K562 (cell line): Measurements from ENCODE around the gene SYNJ2. TPM values are rescaled to one million over a fixed set of nuclear protein-coding genes. Genes with fewer than 3 reads are reported as not detected.

Source experiments
- ATAC-seq: fragments of 200-7000 bp; cut with Tn5 transposase; 3 replicates; pipeline ENCODE4 v1.9.1; 2020; ENCODE audit warnings: moderate library complexity
- BruUV-seq: library from RNA; stranded (reverse); fragments of 400-500 nt; replicated peaks from 2 replicates; lab custom pipeline; 2021; lab: Mats Ljungman, UMichigan
- CTCF ChIA-PET: fragments of 300-600 bp; formaldehyde crosslinking; extraction: SDS; loops from one replicate; lab custom pipeline; 2021; ENCODE audit warnings: low intra/inter-chr PET ratio; lab: Yijun Ruan, JAX
- POLR2A ChIA-PET: fragments of 300-600, 350-650 bp; sonication (Branson Sonifier 250); formaldehyde crosslinking; extraction: SDS; loops from one replicate; lab custom pipeline; 2021; ENCODE audit warnings: antibody characterized with exemption, inconsistent platforms; lab: Yijun Ruan, JAX
- DNase-seq, 4 experiments: peaks; one replicate each; pipeline versions ENCODE4 v3.0.0 to v3.0.0-alpha.2; 2011 to 2018; ENCODE audit warnings: low spot score in 3 of 4, mixed read lengths in 3 of 4; ENCODE audit errors: extremely low read depth in 1 of 4
- FAIRE-seq: peaks from 2 replicates; lab custom pipeline; 2011; peaks lifted over from hg19 to GRCh38; lab: Jason Lieb, UNC
- H2AFZ ChIP-seq: 2 replicates; pipeline ENCODE4 v1.6.0; 2011; ENCODE audit warnings: low read depth, low read length, control low read depth, inconsistent platforms
- H3K27ac ChIP-seq: fragments of 200-600 bp; 3 replicates; pipeline ENCODE4 v1.8.0; 2011; ENCODE audit warnings: low read depth, mild to moderate bottlenecking, control low read depth, inconsistent platforms, low read length, moderate library complexity, mixed read lengths; ENCODE audit errors: extremely low read depth
- H3K27me3 ChIP-seq, 2 experiments: fragments of 300-600 bp in 1 of 2; 2 replicates in 1 of 2; 3 replicates in 1 of 2; pipeline versions ENCODE4 v1.6.0 to v1.8.0; 2011; ENCODE audit warnings: inconsistent platforms in 2 of 2, low read length in 2 of 2, mild to moderate bottlenecking in 1 of 2, mixed read lengths in 1 of 2, moderate library complexity in 1 of 2; ENCODE audit not compliant: control insufficient read depth in 2 of 2, insufficient read depth in 2 of 2
- H3K36me3 ChIP-seq: fragments of 300-600 bp; 3 replicates; pipeline ENCODE4 v1.8.0; 2011; ENCODE audit warnings: mild to moderate bottlenecking, low read length, inconsistent platforms; ENCODE audit not compliant: control insufficient read depth, insufficient read depth
- H3K4me1 ChIP-seq, 2 experiments: fragments of 200-600 bp in 1 of 2; replicated peaks in 1 of 2; 2 replicates in 1 of 2; 3 replicates in 1 of 2; pipeline versions ENCODE4 v1.5.1 to v1.8.0; 2011; ENCODE audit warnings: inconsistent platforms in 2 of 2, low read length in 2 of 2, mild to moderate bottlenecking in 1 of 2, mixed read lengths in 1 of 2, moderate library complexity in 1 of 2; ENCODE audit not compliant: control insufficient read depth in 2 of 2, insufficient read depth in 2 of 2
- H3K4me2 ChIP-seq: 2 replicates; pipeline ENCODE4 v1.6.1; 2011; ENCODE audit warnings: low read length, control low read depth, inconsistent platforms, mixed read lengths; ENCODE audit not compliant: insufficient read depth
- H3K4me3 ChIP-seq: fragments of 200-600 bp; sonication (generic), shearing (Covaris generic); 2 replicates; pipeline ENCODE4 v1.5.1; 2016; ENCODE audit warnings: control low read depth, inconsistent platforms
- H3K79me2 ChIP-seq: fragments of 200-600 bp; 3 replicates; pipeline ENCODE4 v1.8.0; 2011; ENCODE audit warnings: low read length, inconsistent platforms; ENCODE audit not compliant: control insufficient read depth, insufficient read depth
- H3K9ac ChIP-seq, 2 experiments: 2 replicates each; pipeline versions ENCODE4 v1.6.0 to v1.6.1; 2011; ENCODE audit warnings: low read depth in 2 of 2, low read length in 2 of 2, control low read depth in 1 of 2, inconsistent platforms in 1 of 2, mild to moderate bottlenecking in 1 of 2, mixed read lengths in 1 of 2; ENCODE audit not compliant: insufficient read depth in 1 of 2
- H3K9me1 ChIP-seq: one replicate; pipeline ENCODE4 v1.6.0; 2011; ENCODE audit warnings: inconsistent platforms, mild to moderate bottlenecking, low read length, moderate library complexity; ENCODE audit not compliant: control insufficient read depth, insufficient read depth
- H3K9me3 ChIP-seq: replicated peaks from 2 replicates; pipeline ENCODE4 v1.5.1; 2011; ENCODE audit warnings: low read depth, low read length, inconsistent platforms; ENCODE audit not compliant: control insufficient read depth, insufficient read depth
- H4K20me1 ChIP-seq: replicated peaks from 2 replicates; pipeline ENCODE4 v1.6.1; 2011; ENCODE audit warnings: low read length, inconsistent platforms, mixed read lengths; ENCODE audit not compliant: control insufficient read depth, insufficient read depth
- CREM ChIP-seq: IDR thresholded peaks from 2 replicates; pipeline ENCODE4 v1.6.1; 2014; ENCODE audit warnings: antibody characterized with exemption, low read depth
- ETV1 ChIP-seq: fragments of 450-650 bp; conservative IDR thresholded peaks from 2 replicates; pipeline ENCODE4 v1.6.1; 2016; ENCODE audit warnings: missing genetic modification characterization, control low read depth, low read depth, missing compliant biosample characterization
- FOXA3 ChIP-seq, 2 experiments: fragments of 450-650 bp in 1 of 2; sonication (generic) in 1 of 2; formaldehyde crosslinking; IDR thresholded peaks in 1 of 2; conservative IDR thresholded peaks in 1 of 2; 2 replicates each; pipeline versions ENCODE4 v1.4.0 to v1.8.0; 2020 to 2022; ENCODE audit warnings: mild to moderate bottlenecking in 2 of 2, missing genetic modification reagents in 1 of 2
- GTF2F1 ChIP-seq: IDR thresholded peaks from 2 replicates; pipeline ENCODE4 v1.6.1; 2011; ENCODE audit warnings: low read depth, low read length, improper control_type of control experiment
- NONO ChIP-seq, 2 experiments: fragments of 200-400 bp in 1 of 2; fragments of 450-650 bp in 1 of 2; formaldehyde crosslinking in 1 of 2; IDR thresholded peaks; 2 replicates each; pipeline ENCODE4 v1.6.1; 2017; ENCODE audit warnings: low read depth in 2 of 2, mild to moderate bottlenecking in 2 of 2, moderate library complexity in 2 of 2, low read length in 1 of 2
- PHF8 ChIP-seq: fragments of 200-600 bp; sonication (generic); IDR thresholded peaks from 2 replicates; pipeline ENCODE4 v1.6.1; 2012; ENCODE audit warnings: mixed run types, mild to moderate bottlenecking, inconsistent platforms, low read length, moderate library complexity, borderline replicate concordance
- POLR2G ChIP-seq: fragments of 200-400 bp; formaldehyde crosslinking; IDR thresholded peaks from 2 replicates; pipeline ENCODE4 v1.6.1; 2017; ENCODE audit warnings: low read depth, mild to moderate bottlenecking, antibody characterized with exemption, low read length, moderate library complexity
- RBM22 ChIP-seq: fragments of 200-400 bp; formaldehyde crosslinking; IDR thresholded peaks from 2 replicates; pipeline ENCODE4 v1.6.1; 2018; ENCODE audit warnings: low read length, low read depth; ENCODE audit not compliant: poor library complexity, severe bottlenecking
- SP2 ChIP-seq: IDR thresholded peaks from 2 replicates; pipeline ENCODE4 v1.6.1; 2011; ENCODE audit warnings: mild to moderate bottlenecking, low read depth, low read length, moderate library complexity; ENCODE audit not compliant: poor library complexity, severe bottlenecking; ENCODE audit errors: extremely low read depth
- ZC3H8 ChIP-seq: fragments of 450-650 bp; IDR thresholded peaks from 2 replicates; pipeline ENCODE4 v1.6.1; 2017
- ZNF324 ChIP-seq: fragments of 250-450 bp; sonication (Bioruptor Pico); IDR thresholded peaks from 2 replicates; pipeline ENCODE4 v1.4.0; 2020; ENCODE audit warnings: mild to moderate bottlenecking
- ZSCAN29 ChIP-seq: fragments of 450-650 bp; IDR thresholded peaks from 2 replicates; pipeline ENCODE4 v1.6.1; 2017
- WGBS: fragments of 100-300 bp; shearing (Covaris generic); methylation state at CpG from one replicate; pipeline ENCODE4 v1.1.6; 2016; ENCODE audit warnings: low coverage, mixed read lengths; ENCODE audit not compliant: insufficient coverage; ENCODE audit errors: missing lambda C conversion rate; 5-methylcytosine and 5-hydroxymethylcytosine counted together
- in situ Hi-C: fragments of 300-500 bp; cut with MboI; formaldehyde crosslinking; loops from 4 replicates; pipeline ENCODE4 v1.15.0; 2018; ENCODE audit warnings: inconsistent platforms, mixed read lengths
- intact Hi-C: fragments of 100-400 bp; cut with micrococcal nuclease; formaldehyde crosslinking; loops from 2 replicates; pipeline ENCODE4 v1.14.2; 2022
- polyA plus RNA-seq, 8 experiments: library from polyadenylated mRNA; depleted of rRNA in 4 of 8; stranded (reverse) in 5 of 8; unstranded in 3 of 8; fragments of >200 nt; fragmentation: Nextera tagmentation in 2 of 8; fragmentation: Illumina TruSeq in 1 of 8; extraction: Ambion mirVana in 2 of 8; extraction: Trizol in 1 of 8; gene quantifications; 2 replicates each; pipeline versions ENCODE4 v1.2.1 to v1.2.3, GENCODE V29; 2011 to 2014; ENCODE audit warnings: inconsistent platforms in 1 of 8, missing spikeins in 1 of 8
- total RNA-seq, 7 experiments: library from RNA; depleted of rRNA in 6 of 7; stranded (reverse); fragments of >200 nt in 6 of 7; fragmentation: Illumina TruSeq in 2 of 7; extraction: Trizol in 2 of 7; gene quantifications; 2 replicates each; pipeline versions ENCODE4 v1.2.1 to v1.2.3, GENCODE V29; 2011 to 2021; ENCODE audit warnings: low replicate concordance in 1 of 7
- TF ChIP-seq, protein P1 (sequence below): sonication (generic); formaldehyde crosslinking; IDR thresholded peaks from 2 replicates; pipeline ENCODE4 v1.8.1; 2023; ENCODE audit warnings: mild to moderate bottlenecking, missing genetic modification reagents
- TF ChIP-seq, protein P2 (sequence below): fragments of 250-450 bp; sonication (Bioruptor Pico); IDR thresholded peaks from 2 replicates; pipeline ENCODE4 v1.8.0; 2021; ENCODE audit warnings: moderate library complexity, mild to moderate bottlenecking, inconsistent platforms
- TF ChIP-seq, protein P3 (sequence below): fragments of 250-450 bp; sonication (Bioruptor Pico); IDR thresholded peaks from 2 replicates; pipeline ENCODE4 v1.5.0; 2021; ENCODE audit warnings: mild to moderate bottlenecking, borderline replicate concordance

The SYNJ2 gene
- total and polyA plus RNA-seq, 9 of the 15 experiments (the other 6 are each of a cell fraction or from before 2014, with no cell fraction given): 3.0 to 27.7 (median 17.8) TPM

DNA sequence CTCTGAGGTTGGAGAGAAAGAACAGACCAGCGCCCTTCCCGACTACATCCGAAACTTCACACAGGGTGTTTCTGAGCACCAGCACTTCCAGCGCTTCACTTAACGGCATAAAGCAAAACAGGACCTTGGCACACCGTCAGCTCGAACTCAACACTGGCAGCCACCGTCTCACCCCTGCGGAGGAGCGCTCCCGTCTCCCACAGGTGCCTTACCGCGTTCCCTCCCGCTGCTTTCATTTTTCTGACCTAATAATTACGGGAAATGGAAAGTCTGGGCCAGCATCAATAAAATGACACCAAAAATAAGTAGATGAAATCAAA lies 37.7 kb upstream of the SYNJ2 start:
- H3K4me3 ChIP-seq: no peak overlapping the region
- FAIRE-seq: no peak
- H2AFZ ChIP-seq: no peak overlapping the region
- H3K79me2 ChIP-seq: no peaks in the 10 kb centered on the region
- intact Hi-C loops: loop anchor here (10.0 kb wide), 1 partner anchor 629 kb away; no protein-coding TSS in a partner anchor
- no peak for DNase-seq
- no TSS peak for BruUV-seq
- peaks cover 72% of the 10 kb centered on the region for H3K36me3 ChIP-seq
- POLR2A ChIA-PET: interaction anchor here (0.6 kb wide), 1 partner anchor 137 kb away, joined by 3 read pairs; no protein-coding TSS in a partner anchor
- ATAC-seq: no peak
- H3K27me3 ChIP-seq: no peaks in the 10 kb centered on the region
- TF ChIP-seq RBM22: peak; percentile 63
- TF ChIP-seq ETV1 (tag): no peak
- TF ChIP-seq, protein P1, sequence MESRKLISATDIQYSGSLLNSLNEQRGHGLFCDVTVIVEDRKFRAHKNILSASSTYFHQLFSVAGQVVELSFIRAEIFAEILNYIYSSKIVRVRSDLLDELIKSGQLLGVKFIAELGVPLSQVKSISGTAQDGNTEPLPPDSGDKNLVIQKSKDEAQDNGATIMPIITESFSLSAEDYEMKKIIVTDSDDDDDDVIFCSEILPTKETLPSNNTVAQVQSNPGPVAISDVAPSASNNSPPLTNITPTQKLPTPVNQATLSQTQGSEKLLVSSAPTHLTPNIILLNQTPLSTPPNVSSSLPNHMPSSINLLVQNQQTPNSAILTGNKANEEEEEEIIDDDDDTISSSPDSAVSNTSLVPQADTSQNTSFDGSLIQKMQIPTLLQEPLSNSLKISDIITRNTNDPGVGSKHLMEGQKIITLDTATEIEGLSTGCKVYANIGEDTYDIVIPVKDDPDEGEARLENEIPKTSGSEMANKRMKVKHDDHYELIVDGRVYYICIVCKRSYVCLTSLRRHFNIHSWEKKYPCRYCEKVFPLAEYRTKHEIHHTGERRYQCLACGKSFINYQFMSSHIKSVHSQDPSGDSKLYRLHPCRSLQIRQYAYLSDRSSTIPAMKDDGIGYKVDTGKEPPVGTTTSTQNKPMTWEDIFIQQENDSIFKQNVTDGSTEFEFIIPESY (CRISPR knock-in tag): peak; percentile 83
- TF ChIP-seq ZC3H8: no peak
- TF ChIP-seq, protein P2, sequence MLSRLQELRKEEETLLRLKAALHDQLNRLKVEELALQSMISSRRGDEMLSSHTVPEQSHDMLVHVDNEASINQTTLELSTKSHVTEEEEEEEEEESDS (CRISPR knock-in tag): no peak
- TF ChIP-seq POLR2G: 0 out of 2 replicates have a peak, but pooled peaks have one; percentile 5
- TF ChIP-seq FOXA3 (CRISPR knock-in tag; conservative IDR thresholded peaks at IDR 0.05 in 1 of 2, IDR thresholded peaks at IDR 0.05 in 1 of 2): no peak
- TF ChIP-seq NONO (IDR thresholded peaks at IDR 0.05; ENCODE audit: low read depth in 2 of 2, low read length in 1 of 2): no peak
- TF ChIP-seq GTF2F1: no peak
- TF ChIP-seq ZSCAN29: no peak
- no peak for TF ChIP-seq CREM
- TF ChIP-seq, protein P3, sequence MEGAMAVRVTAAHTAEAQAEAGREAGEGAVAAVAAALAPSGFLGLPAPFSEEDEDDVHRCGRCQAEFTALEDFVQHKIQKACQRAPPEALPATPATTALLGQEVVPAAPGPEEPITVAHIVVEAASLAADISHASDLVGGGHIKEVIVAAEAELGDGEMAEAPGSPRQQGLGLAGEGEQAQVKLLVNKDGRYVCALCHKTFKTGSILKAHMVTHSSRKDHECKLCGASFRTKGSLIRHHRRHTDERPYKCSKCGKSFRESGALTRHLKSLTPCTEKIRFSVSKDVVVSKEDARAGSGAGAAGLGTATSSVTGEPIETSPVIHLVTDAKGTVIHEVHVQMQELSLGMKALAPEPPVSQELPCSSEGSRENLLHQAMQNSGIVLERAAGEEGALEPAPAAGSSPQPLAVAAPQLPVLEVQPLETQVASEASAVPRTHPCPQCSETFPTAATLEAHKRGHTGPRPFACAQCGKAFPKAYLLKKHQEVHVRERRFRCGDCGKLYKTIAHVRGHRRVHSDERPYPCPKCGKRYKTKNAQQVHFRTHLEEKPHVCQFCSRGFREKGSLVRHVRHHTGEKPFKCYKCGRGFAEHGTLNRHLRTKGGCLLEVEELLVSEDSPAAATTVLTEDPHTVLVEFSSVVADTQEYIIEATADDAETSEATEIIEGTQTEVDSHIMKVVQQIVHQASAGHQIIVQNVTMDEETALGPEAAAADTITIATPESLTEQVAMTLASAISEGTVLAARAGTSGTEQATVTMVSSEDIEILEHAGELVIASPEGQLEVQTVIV: no peak
- no peak for TF ChIP-seq SP2
- TF ChIP-seq PHF8: no peak
- TF ChIP-seq ZNF324 (CRISPR knock-in tag): no peak
- TF ChIP-seq, all 486 proteins: peak for 3
- in situ Hi-C loops: no loop called here
- Histone ChIP-seq H3K9ac (no peak overlapping the region), H3K4me2 (no peak overlapping the region), H3K4me1 (peaks cover 0 to 6% of the 10 kb centered on the region in 2 experiments; a peak in 3 of 5 replicates), H4K20me1 (no peaks in the 10 kb centered on the region), H3K27ac (no peak overlapping the region), H3K9me1 (no peaks in the 10 kb centered on the region), H3K9me3 (no peaks in the 10 kb centered on the region)
- CTCF ChIA-PET: no interaction called here
- WGBS: 94% methylated on average over 15 of the region's 15 CpGs
